GM18526 (cell line): ENCODE data around the gene ABCA5.

Experiments
- POLR2A ChIP-seq: IDR thresholded peaks from 3 replicates; pipeline ENCODE4 v1.6.1; 2011; ENCODE audit not compliant: insufficient read length; ENCODE audit errors: extremely low read depth

ABCA5 gene

DNA sequence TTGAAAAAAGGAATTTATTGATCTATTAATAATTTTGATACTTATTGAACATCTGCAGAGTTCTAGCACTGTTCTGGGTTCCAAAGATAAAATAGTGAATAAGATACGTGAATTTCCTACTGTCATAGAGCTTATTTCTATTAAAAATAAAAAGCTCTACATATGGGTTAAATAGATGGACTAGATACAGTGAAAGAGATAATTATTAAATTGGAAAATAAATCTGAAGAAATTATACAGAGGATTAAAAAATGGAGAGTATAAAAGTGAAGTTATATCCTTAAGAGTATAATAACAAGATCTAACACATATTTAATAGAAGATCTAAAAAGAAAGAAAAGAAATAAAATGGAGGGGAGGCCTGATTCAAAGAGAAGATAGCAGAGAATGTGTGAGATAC is 10.1 kb upstream of the ABCA5 start:
- no peak for TF ChIP-seq POLR2A

DNA sequence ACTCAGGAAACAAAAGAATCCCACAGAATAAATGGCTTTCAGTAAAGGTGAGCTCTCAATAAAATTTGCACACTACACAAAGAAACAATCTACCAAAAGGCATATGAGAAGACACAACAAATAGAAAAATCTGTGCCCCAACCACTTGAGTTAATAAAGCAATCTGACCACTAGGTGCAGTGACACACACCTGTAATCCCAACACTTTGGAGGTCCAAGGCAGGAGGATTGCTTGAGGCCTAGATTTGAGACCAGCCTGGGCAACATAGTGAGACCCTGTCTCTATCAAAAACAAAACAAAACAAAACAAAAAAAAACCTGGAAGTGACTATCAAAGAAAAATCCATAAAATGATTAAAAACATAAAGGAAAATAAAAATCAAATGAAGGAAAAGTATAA is 9.6 kb upstream of the ABCA5 start:
- TF ChIP-seq POLR2A = no peak

DNA sequence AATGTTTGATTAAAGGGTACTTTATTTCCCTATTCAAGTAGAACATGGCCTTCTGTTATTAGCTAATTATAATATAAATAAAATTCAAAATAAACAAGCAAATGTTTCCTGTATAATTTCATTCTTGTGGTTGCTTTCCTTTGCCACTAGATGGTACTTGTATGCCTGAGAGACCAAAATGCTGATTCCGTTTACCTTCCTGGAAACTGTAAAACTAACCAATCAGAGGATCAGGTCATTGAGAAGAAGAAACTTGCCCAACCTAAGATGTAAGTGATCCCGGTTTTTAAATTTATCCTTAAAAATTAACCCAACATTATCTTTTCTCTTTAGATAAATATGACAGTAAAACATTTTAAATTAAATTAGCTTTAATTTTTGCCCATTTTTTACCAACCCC is 8.1 kb upstream of the ABCA5 start:
- TF ChIP-seq POLR2A = no peak

DNA sequence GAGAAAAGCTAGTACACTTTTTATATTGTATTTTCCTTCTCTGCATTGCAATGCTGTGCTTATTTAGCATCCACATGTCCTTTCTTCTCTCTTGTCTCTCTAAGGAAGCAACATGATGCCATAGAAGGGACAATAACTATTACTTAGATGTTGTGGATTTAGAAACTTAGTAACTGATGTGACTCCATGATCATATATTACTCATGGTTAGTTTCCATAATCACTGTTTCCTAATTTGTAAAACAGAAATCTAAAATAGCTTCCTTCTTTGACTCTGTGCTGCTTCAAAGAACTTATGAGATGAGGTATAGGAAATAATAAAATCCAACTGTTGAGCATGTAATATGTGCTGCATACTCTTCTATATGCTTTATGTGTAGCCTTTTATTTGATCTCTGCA is 6.6 kb upstream of the ABCA5 start:
- TF ChIP-seq POLR2A = no peak

DNA sequence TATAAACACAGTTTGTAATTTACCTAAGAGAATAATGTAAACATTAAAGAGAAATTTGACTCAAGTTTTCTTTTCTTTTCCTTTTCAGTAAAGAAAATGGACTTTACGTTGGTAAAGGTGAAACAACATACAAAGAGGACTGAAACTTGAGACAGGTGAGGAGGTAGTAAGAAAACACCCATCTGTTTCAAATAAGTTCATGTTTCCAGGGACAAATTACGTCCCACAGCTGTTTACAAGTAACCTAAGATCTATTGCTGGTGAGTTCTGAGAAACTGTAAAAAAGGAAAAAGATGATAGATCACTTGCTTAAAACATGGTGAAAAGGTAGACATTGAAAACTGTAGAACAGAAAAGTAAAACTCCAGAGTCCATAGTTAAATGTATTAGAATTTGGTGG is 4.8 kb upstream of the ABCA5 start:
- no peak for TF ChIP-seq POLR2A

DNA sequence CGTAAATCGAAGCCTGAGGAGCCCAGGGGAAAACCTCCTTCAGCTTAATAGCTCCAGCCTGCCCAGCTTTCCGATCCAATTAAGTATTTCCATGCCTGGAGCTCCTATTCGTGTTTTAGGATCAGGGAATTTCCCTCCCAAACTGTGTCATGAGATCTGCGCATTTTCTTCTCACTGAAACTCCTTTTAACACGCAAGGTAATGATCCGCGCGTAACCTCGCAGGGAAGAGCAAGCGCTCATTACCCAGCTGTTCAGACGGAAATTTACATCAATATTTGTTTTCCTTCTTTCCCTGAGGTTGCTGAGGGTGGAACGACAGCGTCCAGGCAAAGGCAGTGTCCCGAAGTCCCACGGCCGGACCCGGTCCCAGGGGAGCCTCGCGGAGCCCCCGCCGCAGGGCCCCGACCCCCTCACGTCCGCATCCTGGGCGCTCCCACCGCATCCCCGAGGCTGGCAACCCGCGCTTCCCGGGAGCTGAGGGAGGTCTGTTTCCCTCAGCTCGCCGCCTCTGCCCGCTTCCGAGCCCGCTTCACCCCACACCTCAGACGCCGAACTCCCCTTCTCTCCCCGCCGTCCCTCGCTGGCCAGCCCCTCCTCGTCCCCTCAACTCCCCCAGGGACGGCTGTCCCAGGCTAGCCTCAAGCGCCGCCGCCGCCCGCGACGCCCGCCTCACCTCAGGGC is 415 bp downstream of the ABCA5 start:
- TF ChIP-seq POLR2A = no peak

DNA sequence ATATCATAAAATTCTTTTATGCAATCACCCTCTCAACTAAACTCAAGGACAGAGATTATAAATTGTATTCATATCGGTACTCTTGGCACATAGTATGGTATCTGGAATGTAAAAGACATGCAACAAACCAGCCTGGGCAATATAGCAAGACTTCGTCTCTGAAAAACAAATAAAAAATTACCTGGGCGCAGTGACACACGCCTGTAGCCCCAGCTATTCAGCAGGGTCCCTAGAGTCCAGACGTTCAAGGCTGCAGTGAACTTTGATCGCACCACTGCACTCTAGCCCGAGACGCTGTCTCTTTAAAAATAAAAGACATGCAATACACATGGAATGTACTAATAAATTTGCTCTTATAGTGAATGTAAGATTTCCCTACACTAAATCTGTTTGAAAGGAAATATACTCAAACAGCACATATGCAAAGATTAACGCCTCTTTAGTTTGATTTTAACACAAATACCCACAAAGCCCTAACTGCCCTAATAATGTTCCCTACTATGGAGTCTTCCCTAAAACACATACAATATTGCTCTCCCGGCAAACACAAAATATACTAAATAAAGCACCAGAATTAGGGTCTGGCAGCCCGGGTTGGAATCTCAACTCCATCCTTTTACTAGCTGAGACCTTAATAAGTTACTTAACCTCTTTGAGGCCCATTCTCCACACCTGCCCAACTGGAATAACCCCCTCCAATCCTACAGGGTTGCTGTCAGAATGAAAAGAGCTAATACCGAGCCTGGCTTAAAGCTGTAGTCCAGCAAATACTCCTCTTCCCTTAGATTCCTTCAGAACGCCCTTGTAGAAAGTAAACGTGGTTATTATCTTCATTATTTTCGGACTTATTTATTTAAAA is 1.2 kb downstream of the ABCA5 start:
- TF ChIP-seq POLR2A = no peak

DNA sequence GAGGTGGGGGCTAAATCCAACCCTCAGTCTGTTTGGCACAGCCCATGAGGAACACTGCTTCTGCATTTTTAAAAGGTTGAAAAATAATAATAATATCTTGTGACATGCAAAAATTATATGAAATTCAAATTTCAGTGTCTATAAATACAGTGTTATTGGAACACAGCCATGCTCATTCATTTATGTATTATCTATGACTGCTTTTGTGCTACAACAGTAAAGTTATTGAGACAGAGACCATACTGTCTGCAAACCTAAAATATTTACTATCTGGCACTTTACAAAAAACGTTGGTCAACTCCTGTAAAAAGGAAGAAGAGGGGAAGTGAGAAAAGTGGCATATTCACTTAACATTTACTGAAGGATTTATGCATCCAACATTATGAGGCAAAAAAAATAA is 3.1 kb downstream of the ABCA5 start:
- no peak for TF ChIP-seq POLR2A

DNA sequence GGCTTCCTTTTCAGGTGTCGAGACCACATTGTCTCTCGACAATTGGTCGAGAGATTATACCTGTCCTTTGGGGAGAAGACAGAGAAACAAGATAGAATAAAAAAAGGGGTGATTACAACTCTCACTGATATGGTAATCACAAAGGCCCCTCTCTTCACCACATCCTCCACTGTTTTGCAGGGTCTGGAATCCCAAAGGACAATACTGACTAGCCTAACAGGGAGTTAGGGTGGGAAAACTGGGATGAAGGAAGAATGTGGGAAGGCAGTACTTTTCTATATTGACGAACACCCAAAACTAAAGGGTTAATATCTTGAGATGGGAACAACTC is 6.1 kb downstream of the ABCA5 start:
- TF ChIP-seq POLR2A = no peak

DNA sequence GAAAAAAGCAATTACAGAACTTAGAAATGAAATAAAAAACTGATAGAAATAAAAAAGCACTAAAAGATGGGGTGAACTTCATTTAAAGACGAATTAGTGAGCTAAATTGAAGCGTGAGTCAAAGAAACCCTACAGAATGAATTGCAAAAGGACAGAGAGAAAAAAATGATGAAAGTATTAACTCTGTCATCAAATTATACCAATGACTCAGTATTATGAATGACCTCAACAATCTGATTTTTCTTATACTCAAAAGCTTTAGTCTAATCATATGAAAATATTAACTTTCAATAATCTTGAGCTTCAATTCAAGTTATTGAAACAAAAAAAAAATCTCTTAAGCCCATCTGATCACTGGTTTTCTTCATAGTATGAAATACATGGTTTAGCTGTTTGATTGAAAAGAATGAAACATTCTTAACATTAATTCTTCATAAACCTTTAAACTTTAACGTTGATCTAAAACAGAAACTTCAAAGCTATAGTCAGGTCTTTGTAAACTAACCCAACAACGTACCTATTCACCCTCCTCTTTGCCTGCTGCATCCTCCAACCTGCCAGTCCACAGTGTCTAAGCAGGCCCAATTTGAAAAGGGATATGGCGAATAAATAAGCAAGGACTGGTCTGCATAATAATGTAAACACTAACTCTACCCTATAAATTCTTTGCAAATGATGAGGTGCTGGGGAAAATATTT is 6.6 kb downstream of the ABCA5 start:
- no peak for TF ChIP-seq POLR2A

DNA sequence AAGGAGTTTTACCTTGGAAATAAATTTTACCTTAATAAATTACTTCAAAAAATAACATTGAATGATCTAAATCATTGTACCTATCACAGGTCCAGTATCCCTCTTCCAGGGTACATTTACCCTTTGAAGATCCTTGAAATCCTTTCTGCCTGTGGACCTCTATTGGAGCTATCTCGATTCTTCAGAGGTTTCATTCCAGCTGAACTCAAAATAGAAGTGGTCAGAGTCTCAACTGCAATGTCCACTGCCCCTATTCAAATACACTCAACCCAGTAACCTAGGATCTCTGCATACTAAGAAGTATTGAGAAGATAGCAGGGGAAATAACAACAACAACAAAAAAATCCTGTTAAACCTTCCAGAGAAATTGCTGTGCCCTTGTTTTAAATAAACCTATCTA is 9.3 kb downstream of the ABCA5 start:
- TF ChIP-seq POLR2A = no peak

DNA sequence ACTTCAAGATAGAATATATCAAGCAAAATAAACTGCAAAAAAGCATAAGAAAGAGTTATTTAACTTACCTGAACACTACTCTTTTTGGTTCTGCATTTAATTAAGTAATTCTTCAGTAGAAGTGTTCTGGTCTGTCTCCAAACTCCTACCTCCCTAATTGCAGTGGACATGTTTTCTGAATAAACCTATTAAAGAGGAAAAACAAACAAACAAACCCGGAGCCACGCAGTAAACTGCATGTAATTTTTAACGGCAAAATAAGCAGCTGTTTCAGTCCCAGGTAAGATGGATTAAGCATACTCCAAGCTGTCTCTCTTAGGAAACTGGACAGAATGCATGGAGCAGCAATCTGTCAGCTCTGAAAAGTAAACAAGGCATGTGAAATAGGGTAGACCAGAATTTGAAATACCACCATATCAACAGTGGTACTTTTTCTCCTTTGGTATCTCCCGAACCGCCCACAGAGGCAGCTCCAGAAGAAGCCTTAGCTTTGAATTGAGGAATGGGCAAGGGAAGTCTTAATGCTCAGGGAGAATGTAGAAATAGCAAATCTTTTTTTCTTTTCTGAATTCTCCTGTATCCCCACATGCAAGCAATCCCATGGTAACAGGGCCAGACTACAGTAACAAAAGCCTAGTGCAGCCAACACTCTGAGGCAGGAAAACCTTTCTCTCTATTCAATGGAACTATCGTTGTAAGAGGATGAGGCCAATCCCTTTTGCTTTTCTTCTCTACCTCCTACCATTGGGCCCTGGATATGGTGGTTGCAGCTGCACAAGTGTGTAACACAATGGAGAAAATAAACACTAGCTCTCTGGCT is 12.5 kb downstream of the ABCA5 start:
- no peak for TF ChIP-seq POLR2A

DNA sequence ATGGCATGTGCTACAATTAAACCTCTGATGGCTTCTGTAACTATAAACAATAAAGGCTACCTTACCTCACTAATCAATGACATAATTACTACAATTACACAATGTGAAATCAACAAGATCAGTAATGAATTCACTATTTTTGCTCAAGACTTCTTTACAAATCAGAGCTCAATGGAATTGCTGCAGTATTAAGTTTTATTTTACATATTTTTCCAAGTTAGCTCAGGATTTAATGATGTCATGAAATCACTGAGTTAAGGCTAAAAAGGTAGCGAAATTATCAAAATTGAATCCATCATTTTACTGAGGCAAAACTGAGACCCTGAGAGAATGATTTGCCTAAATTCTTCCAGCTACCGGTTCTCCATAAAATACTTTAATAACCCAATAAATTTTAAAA is 21.8 kb downstream of the ABCA5 start:
- TF ChIP-seq POLR2A = no peak

DNA sequence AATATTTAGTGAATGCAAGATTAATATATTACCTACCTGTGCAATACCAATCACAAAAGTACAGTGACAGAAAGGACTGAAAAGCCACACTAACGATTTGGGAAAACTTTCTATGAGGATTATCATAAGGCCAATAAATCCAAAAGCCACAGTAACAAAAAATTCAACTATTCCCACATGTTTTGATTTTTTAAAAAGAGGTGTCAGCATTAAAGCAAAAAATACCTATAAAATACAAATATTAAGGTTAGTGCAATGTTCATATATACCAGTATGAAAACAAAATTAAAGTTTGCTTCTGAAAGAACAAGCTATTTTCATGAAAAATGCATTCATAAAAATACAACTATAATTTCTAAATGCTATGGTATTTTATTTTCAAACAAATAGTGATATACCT is 24.3 kb downstream of the ABCA5 start:
- TF ChIP-seq POLR2A = no peak

DNA sequence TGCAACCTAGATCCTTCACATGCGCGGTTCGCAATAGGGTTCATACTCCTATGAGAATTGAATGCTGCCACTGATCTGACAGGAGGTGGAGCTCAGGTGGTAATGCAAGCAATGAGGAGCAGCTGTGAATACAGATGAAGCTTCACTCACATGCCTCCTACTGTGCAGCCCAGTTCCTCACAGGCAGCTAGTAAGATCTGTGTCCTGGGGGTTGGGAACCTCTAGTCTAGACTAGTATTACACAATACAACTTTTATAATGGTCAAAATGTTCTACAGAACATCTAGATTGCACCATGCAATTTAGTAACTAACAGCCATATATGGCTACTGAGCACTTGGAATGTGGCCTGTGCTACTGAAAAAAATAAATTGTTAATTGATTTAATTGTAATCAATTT is 26.7 kb downstream of the ABCA5 start:
- no peak for TF ChIP-seq POLR2A
